WTC11 (cell line): ENCODE results near the gene VEZF1. TPM values are rescaled to one million over a fixed set of nuclear protein-coding genes. Genes with fewer than 3 reads are reported as not detected.

Source experiments
- ATAC-seq: fragments of 200-7000 bp; cut with Tn5 transposase; 2 replicates; pipeline ENCODE4 v1.10.0; 2021; ENCODE audit warnings: mild to moderate bottlenecking, moderate library complexity
- CTCF ChIA-PET: fragments of 300-600 bp; sonication (Branson Sonifier 250); formaldehyde crosslinking; loops from one replicate; lab custom pipeline; 2021; ENCODE audit warnings: antibody characterized with exemption; lab: Charles Lee
- POLR2A ChIA-PET: fragments of 350-600 bp; sonication (Branson Sonifier 250); formaldehyde crosslinking; loops from one replicate; lab custom pipeline; 2021; ENCODE audit warnings: antibody characterized with exemption; lab: Charles Lee
- DNase-seq: peaks from one replicate; pipeline ENCODE4 v3.0.0; 2021; ENCODE audit warnings: low spot score
- H3K27ac Mint-ChIP-seq: 2 replicates; pipeline ENCODE4 v1.8.0; 2021; ENCODE audit warnings: mixed read lengths
- H3K27me3 Mint-ChIP-seq: 2 replicates; pipeline ENCODE4 v1.8.0; 2021; ENCODE audit warnings: low read depth, mild to moderate bottlenecking, moderate library complexity, mixed read lengths
- H3K36me3 Mint-ChIP-seq: 2 replicates; pipeline ENCODE4 v1.8.0; 2021; ENCODE audit warnings: mixed read lengths
- H3K4me1 Mint-ChIP-seq: 2 replicates; pipeline ENCODE4 v1.8.0; 2022; ENCODE audit warnings: mixed read lengths
- H3K4me3 Mint-ChIP-seq: 2 replicates; pipeline ENCODE4 v1.8.0; 2021; ENCODE audit warnings: mild to moderate bottlenecking, moderate library complexity, mixed read lengths
- H3K9me3 Mint-ChIP-seq: 2 replicates; pipeline ENCODE4 v1.8.0; 2021; ENCODE audit warnings: mixed read lengths
- CBFB ChIP-seq: sonication (generic); formaldehyde crosslinking; IDR thresholded peaks from 2 replicates; pipeline ENCODE4 v1.8.1; 2022; ENCODE audit warnings: mild to moderate bottlenecking, low read depth, missing genetic modification reagents
- ELF4 ChIP-seq: sonication (generic); formaldehyde crosslinking; IDR thresholded peaks from 2 replicates; pipeline ENCODE4 v1.8.1; 2022; ENCODE audit warnings: low read depth, mild to moderate bottlenecking, moderate library complexity, missing genetic modification reagents
- FOXP1 ChIP-seq: sonication (generic); formaldehyde crosslinking; IDR thresholded peaks from 2 replicates; pipeline ENCODE4 v1.8.0; 2022; ENCODE audit warnings: missing genetic modification reagents, mild to moderate bottlenecking, moderate library complexity, borderline replicate concordance
- MXD4 ChIP-seq: fragments of 250-450 bp; sonication (Bioruptor Pico); IDR thresholded peaks from 2 replicates; pipeline ENCODE4 v1.8.0; 2021; ENCODE audit warnings: mild to moderate bottlenecking, moderate library complexity, borderline replicate concordance
- NR1H2 ChIP-seq: sonication (generic); formaldehyde crosslinking; IDR thresholded peaks from 2 replicates; pipeline ENCODE4 v1.9.0; 2021; ENCODE audit warnings: mild to moderate bottlenecking, moderate library complexity, missing genetic modification reagents
- SMAD3 ChIP-seq: sonication (generic); formaldehyde crosslinking; IDR thresholded peaks from 2 replicates; pipeline ENCODE4 v1.8.0; 2022; ENCODE audit warnings: missing genetic modification reagents, mild to moderate bottlenecking, borderline replicate concordance
- SMAD4 ChIP-seq: sonication (generic); formaldehyde crosslinking; IDR thresholded peaks from 2 replicates; pipeline ENCODE4 v1.8.0; 2022; ENCODE audit warnings: mild to moderate bottlenecking, missing genetic modification reagents
- ZNF121 ChIP-seq: sonication (generic); formaldehyde crosslinking; IDR thresholded peaks from 2 replicates; pipeline ENCODE4 v1.8.0; 2023; ENCODE audit warnings: missing genetic modification reagents
- ZNF138 ChIP-seq: sonication (generic); formaldehyde crosslinking; conservative IDR thresholded peaks from 2 replicates; pipeline ENCODE4 v1.8.1; 2022; ENCODE audit warnings: mild to moderate bottlenecking, moderate library complexity, missing genetic modification reagents
- ZNF232 ChIP-seq: sonication (generic); formaldehyde crosslinking; IDR thresholded peaks from 2 replicates; pipeline ENCODE4 v1.8.0; 2022; ENCODE audit warnings: mild to moderate bottlenecking, missing genetic modification reagents
- ZNF423 ChIP-seq: fragments of 250-450 bp; sonication (Bioruptor Pico); IDR thresholded peaks from 2 replicates; pipeline ENCODE4 v2.1.2; 2022; ENCODE audit warnings: mild to moderate bottlenecking, moderate library complexity
- total RNA-seq: library from RNA; stranded (reverse); gene quantifications from 3 replicates; pipeline ENCODE4 v1.2.3, GENCODE V29; 2021
- TF ChIP-seq, protein P1 (sequence below): sonication (generic); formaldehyde crosslinking; IDR thresholded peaks from 2 replicates; pipeline ENCODE4 v1.8.1; 2023; ENCODE audit warnings: mild to moderate bottlenecking, missing genetic modification reagents, moderate library complexity
- TF ChIP-seq, protein P2 (sequence below): sonication (generic); formaldehyde crosslinking; IDR thresholded peaks from 2 replicates; pipeline ENCODE4 v1.8.1; 2022; ENCODE audit warnings: low read depth, missing genetic modification reagents, borderline replicate concordance

The VEZF1 gene
- total RNA-seq, 1 experiment from 2014 or later: 43.3 TPM

DNA sequence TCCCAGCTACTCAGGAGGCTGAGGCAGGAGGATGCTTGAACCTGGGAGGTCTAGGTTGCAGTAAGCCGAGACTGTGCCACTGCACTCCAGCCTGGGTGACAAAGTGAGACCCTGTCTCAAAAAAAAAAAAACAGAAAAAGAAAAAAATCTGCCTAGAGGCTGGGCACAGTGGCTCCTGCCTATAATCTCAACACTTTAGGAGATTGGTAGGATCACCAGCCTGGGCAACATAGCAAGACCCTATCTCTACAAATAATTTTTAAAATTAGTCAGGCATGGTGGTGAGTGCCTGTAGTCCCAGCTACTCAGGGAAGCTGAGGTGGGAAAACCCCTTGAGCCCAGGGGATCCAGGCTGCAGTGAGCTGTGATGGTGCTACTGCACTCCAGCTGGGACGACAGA, 50.6 kb downstream of the VEZF1 start:
- H3K4me1 Mint-ChIP-seq: peaks cover 25% of the 10 kb centered on the region
- DNase-seq (no peak), ATAC-seq (no peak)
- ChIA-PET CTCF (interaction anchor here (1.6 kb wide), 1 partner anchor 39 kb away, joined by 6 read pairs; no protein-coding TSS in a partner anchor), POLR2A (no interaction called here)
- no peaks in the 10 kb centered on the region for H3K36me3 Mint-ChIP-seq
- no peaks in the 10 kb centered on the region for H3K27me3 Mint-ChIP-seq
- TF ChIP-seq ELF4 (CRISPR knock-in tag) (no peak), ZNF121 (CRISPR knock-in tag) (peak; percentile 9; the same call in 1 of the 2 replicates)
- no peaks in the 10 kb centered on the region for H3K9me3 Mint-ChIP-seq
- H3K27ac Mint-ChIP-seq: no peak overlapping the region
- no peak overlapping the region for H3K4me3 Mint-ChIP-seq

DNA sequence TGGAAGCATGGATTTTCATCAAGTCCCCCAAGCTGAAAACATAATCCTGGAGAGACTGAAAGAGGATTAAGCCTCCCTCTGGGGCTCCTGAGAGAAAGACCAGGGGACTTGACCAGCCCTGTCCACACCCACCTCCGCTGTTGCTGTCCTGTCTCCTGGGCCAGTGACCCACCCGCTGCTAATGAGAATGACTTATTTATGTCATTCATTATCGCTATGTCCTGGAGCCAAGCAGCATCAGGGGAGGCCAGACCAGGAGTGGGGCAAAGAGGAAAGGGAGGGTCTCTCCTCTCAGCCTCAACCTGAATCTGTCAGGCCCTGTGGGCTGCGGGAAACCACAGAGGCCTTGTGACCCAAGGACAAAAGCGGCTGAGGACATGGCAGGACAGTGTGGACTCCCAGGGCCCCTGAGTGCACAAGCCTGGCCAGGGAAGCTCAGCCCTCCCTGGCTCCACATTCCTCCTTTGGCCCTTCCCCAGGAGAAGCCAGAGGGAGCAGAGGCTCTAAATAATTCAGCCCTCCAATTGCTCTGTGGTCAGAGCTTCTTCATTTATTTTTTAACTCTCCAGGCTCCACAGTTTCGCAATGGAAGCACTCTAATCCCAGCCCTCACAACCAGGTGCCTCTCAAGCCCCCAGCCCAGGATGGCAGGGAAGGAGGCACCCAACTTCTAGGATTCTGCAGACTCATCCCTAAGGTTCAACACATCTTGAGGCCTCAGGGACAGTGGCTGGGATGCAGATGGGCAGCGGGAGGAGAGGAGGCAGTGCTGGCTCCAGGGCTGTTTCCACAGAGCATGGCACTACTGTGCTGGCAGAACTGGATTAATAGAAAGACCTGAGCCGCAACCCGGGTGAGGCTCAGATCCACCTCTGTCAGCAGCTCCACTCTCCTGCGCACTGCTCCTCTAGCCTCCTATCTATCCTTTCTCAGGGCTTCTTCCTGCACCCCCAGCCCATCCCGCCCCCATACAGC, 51.9 kb downstream of the VEZF1 start:
- H3K36me3 Mint-ChIP-seq: no peaks in the 10 kb centered on the region
- no peak for DNase-seq
- peak; percentile 29 for ATAC-seq
- no peaks in the 10 kb centered on the region for H3K9me3 Mint-ChIP-seq
- CTCF ChIA-PET: interaction anchor here (1.1 to 1.9 kb wide), 5 partner anchors 11 to 77 kb away, joined by 3 to 7 read pairs (median 5); no protein-coding TSS in a partner anchor
- H3K4me3 Mint-ChIP-seq: no peak overlapping the region
- POLR2A ChIA-PET: interaction anchor here (0.6 to 1.5 kb wide), 5 partner anchors 13 to 71 kb away, joined by 3 to 6 read pairs (median 4); partner anchors contain the start of gene CUEDC1
- peaks cover 1% of the 10 kb centered on the region for H3K27me3 Mint-ChIP-seq
- peaks cover 25% of the 10 kb centered on the region for H3K4me1 Mint-ChIP-seq
- 0 out of 2 replicates have a peak overlapping the region, but pooled peaks have one; percentile 57 for H3K27ac Mint-ChIP-seq
- no peak for TF ChIP-seq SMAD4 (CRISPR knock-in tag)
- TF ChIP-seq ELF4 (CRISPR knock-in tag): no peak
- no peak for TF ChIP-seq ZNF138 (CRISPR knock-in tag)
- TF ChIP-seq, protein P1, sequence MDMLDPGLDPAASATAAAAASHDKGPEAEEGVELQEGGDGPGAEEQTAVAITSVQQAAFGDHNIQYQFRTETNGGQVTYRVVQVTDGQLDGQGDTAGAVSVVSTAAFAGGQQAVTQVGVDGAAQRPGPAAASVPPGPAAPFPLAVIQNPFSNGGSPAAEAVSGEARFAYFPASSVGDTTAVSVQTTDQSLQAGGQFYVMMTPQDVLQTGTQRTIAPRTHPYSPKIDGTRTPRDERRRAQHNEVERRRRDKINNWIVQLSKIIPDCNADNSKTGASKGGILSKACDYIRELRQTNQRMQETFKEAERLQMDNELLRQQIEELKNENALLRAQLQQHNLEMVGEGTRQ: no peak
- no peak for TF ChIP-seq NR1H2 (CRISPR knock-in tag)
- TF ChIP-seq ZNF232 (CRISPR knock-in tag): no peak

DNA sequence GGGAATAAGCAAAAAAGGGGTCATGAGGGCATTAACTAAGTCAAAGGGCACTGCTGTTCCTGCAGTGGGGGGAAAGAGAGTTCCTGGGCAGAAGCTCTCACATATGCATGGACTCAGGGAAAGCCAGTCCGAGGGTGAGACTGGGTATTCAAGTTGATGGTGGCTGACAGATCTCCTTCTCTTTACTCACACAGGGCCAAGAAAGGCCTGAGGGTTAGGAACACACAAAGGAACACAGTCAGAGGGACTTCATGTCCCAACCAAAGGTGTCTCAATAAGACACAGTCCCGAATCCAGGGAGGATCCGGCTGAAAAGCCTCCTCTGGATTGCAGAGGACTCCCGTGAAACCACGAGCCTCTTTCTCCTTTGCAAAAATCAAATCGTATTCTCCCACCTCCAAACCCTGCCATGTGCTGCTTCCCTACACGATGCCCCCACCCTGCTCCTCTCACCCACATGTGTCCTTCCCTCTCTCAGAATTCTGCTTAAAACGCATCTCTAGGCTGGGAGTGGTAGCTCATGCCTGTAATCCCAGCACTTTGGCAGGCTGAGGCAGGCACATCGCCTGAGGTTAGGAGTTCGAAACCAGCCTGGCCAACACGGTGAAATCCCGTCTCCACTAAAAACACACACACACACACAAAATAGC, 56.4 kb downstream of the VEZF1 start:
- Mint-ChIP-seq H3K9me3 (no peaks in the 10 kb centered on the region), H3K27ac (no peak overlapping the region), H3K4me1 (peaks cover 27% of the 10 kb centered on the region), H3K27me3 (peaks cover 12% of the 10 kb centered on the region), H3K4me3 (no peak overlapping the region), H3K36me3 (no peaks in the 10 kb centered on the region)
- ChIA-PET CTCF (interaction anchor here (0.6 to 1.6 kb wide), 3 partner anchors 18 to 39 kb away, joined by 4 read pairs; partner anchors contain the start of gene CUEDC1), POLR2A (no interaction called here)
- ATAC-seq: no peak
- DNase-seq: no peak
- TF ChIP-seq ZNF423 (CRISPR knock-in tag) (no peak), FOXP1 (CRISPR knock-in tag) (no peak), CBFB (no peak), SMAD3 (CRISPR knock-in tag) (no peak), MXD4 (CRISPR knock-in tag) (no peak), SMAD4 (CRISPR knock-in tag) (no peak)
- TF ChIP-seq, protein P1: no peak
- TF ChIP-seq, protein P2, sequence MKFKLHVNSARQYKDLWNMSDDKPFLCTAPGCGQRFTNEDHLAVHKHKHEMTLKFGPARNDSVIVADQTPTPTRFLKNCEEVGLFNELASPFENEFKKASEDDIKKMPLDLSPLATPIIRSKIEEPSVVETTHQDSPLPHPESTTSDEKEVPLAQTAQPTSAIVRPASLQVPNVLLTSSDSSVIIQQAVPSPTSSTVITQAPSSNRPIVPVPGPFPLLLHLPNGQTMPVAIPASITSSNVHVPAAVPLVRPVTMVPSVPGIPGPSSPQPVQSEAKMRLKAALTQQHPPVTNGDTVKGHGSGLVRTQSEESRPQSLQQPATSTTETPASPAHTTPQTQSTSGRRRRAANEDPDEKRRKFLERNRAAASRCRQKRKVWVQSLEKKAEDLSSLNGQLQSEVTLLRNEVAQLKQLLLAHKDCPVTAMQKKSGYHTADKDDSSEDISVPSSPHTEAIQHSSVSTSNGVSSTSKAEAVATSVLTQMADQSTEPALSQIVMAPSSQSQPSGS (CRISPR knock-in tag): no peak
